GM18858 (cell line): ENCODE data around the gene SIM2.

Source experiments
- ATAC-seq: cut with Tn5 transposase; IDR thresholded peaks from one replicate; pipeline ENCODE4 v1.9.1; 2021; ENCODE audit not compliant: unreplicated experiment

The SIM2 gene

GRCh38 chr21:36686955-36687354, 12.0 kb upstream of the SIM2 start:
- ATAC-seq: no peak

- ATAC-seq: no peak
Observed at GRCh38 chr21:36688324-36688723, 10.6 kb upstream of the SIM2 start.

GRCh38 chr21:36689324-36689723, 9.6 kb upstream of the SIM2 start:
- no peak for ATAC-seq

- ATAC-seq: no peak
Observed at GRCh38 chr21:36690628-36691554, 8.0 kb upstream of the SIM2 start.

- ATAC-seq: no peak
Observed at GRCh38 chr21:36691555-36692041, 7.3 kb upstream of the SIM2 start.

GRCh38 chr21:36692114-36692834, 6.6 kb upstream of the SIM2 start:
- ATAC-seq: no peak

- no peak for ATAC-seq
Observed at GRCh38 chr21:36692835-36693488, 6.0 kb upstream of the SIM2 start.

- no peak for ATAC-seq
Observed at GRCh38 chr21:36693489-36694030, 5.4 kb upstream of the SIM2 start.

- ATAC-seq: no peak
Observed at GRCh38 chr21:36694031-36694515, 4.8 kb upstream of the SIM2 start.

GRCh38 chr21:36694593-36695282, 4.2 kb upstream of the SIM2 start:
- ATAC-seq: no peak

GRCh38 chr21:36695283-36695634, 3.7 kb upstream of the SIM2 start:
- ATAC-seq: no peak

GRCh38 chr21:36695671-36696389, 3.1 kb upstream of the SIM2 start:
- ATAC-seq: no peak

- no peak for ATAC-seq
Observed at GRCh38 chr21:36696390-36697059, 2.4 kb upstream of the SIM2 start.

- no peak for ATAC-seq
Observed at GRCh38 chr21:36697060-36697850, 1.7 kb upstream of the SIM2 start.

GRCh38 chr21:36697851-36698384, 997 bp upstream of the SIM2 start:
- ATAC-seq: no peak

- ATAC-seq: no peak
Observed at GRCh38 chr21:36698385-36698980, 432 bp upstream of the SIM2 start.

- ATAC-seq: no peak
Observed at GRCh38 chr21:36699546-36700294, 805 bp downstream of the SIM2 start.
